Skeletal muscle tissue (tissue), 4 donors: ENCODE measurements around the gene STUM. TPM values are rescaled to one million over a fixed set of nuclear protein-coding genes. Genes with fewer than 3 reads are reported as not detected.
"Not testable (repeated sequence)": the region's sequence is repeated elsewhere in the genome, so short reads cannot be mapped to it uniquely, and the experiment has no call there.

Experiments used
- H3K27ac ChIP-seq: one replicate; pipeline ENCODE4 v1.7.0; 2013; ENCODE audit warnings: mild to moderate bottlenecking, low read depth, low read length, inconsistent platforms
- H3K27me3 ChIP-seq, 3 donors: one replicate each; pipeline ENCODE4 v1.7.0; 2013; ENCODE audit warnings: low read length in 3 of 3; ENCODE audit not compliant: control insufficient read depth in 3 of 3, insufficient read depth in 3 of 3
- H3K36me3 ChIP-seq, 3 donors: one replicate each; pipeline ENCODE4 v1.7.0; 2013; ENCODE audit warnings: low read length in 3 of 3; ENCODE audit not compliant: control insufficient read depth in 3 of 3, insufficient read depth in 3 of 3
- H3K4me1 ChIP-seq, 3 donors: one replicate each; pipeline ENCODE4 v1.7.0; 2013; ENCODE audit warnings: low read length in 3 of 3, mild to moderate bottlenecking in 3 of 3; ENCODE audit not compliant: control insufficient read depth in 3 of 3, insufficient read depth in 3 of 3
- H3K4me3 ChIP-seq, 3 donors: one replicate each; pipeline ENCODE4 v1.7.0; 2013; ENCODE audit warnings: low read length in 3 of 3
- H3K9ac ChIP-seq, 3 donors: one replicate each; pipeline ENCODE4 v1.7.0; 2013; ENCODE audit warnings: low read length in 3 of 3, mild to moderate bottlenecking in 3 of 3, moderate library complexity in 2 of 3, low read depth in 1 of 3
- H3K9me3 ChIP-seq, 3 donors: one replicate each; pipeline ENCODE4 v1.7.0; 2013; ENCODE audit warnings: low read length in 3 of 3; ENCODE audit not compliant: control insufficient read depth in 3 of 3
- total RNA-seq: library from RNA; depleted of rRNA; stranded (reverse); fragments of >200 nt; gene quantifications from one replicate; pipeline ENCODE4 v1.2.3, GENCODE V29; 2014
- donor health status: Osteomylitis.

Gene STUM
- total RNA-seq, 1 donor from 2014 or later = 2.6 TPM

GRCh38 chr1:226639206-226639605, 90.6 kb downstream of the STUM start:
- Histone ChIP-seq H3K36me3 (peaks cover 15 to 47% (median 19%) of the 10 kb centered on the region in 3 donors), H3K4me1 (peaks cover 24 to 34% (median 32%) of the 10 kb centered on the region in 3 donors)
- not testable (repeated sequence) for H3K27ac ChIP-seq, H3K9ac ChIP-seq, H3K4me3 ChIP-seq, H3K9me3 ChIP-seq, H3K27me3 ChIP-seq

- H3K9me3 ChIP-seq = no peaks in the 10 kb centered on the region
- peaks cover 12 to 49% (median 19%) of the 10 kb centered on the region in 3 donors for H3K36me3 ChIP-seq
- H3K27ac ChIP-seq = no peak overlapping the region
- H3K4me3 ChIP-seq = no peak overlapping the region
- no peak overlapping the region for H3K9ac ChIP-seq
- H3K27me3 ChIP-seq = no peaks in the 10 kb centered on the region
- peaks cover 23 to 36% (median 31%) of the 10 kb centered on the region in 3 donors for H3K4me1 ChIP-seq
Observed at GRCh38 chr1:226639631-226640061, 91.1 kb downstream of the STUM start.

- no peak overlapping the region for H3K9ac ChIP-seq
Observed at GRCh38 chr1:226640321-226641136, 92.0 kb downstream of the STUM start.

GRCh38 chr1:226641671-226642231, 93.2 kb downstream of the STUM start:
- Histone ChIP-seq H3K27ac (no peak overlapping the region), H3K9ac (no peak overlapping the region), H3K27me3 (no peaks in the 10 kb centered on the region), H3K36me3 (peaks cover 12 to 49% (median 19%) of the 10 kb centered on the region in 3 donors), H3K4me3 (no peak overlapping the region), H3K9me3 (no peaks in the 10 kb centered on the region), H3K4me1 (peaks cover 42 to 55% (median 43%) of the 10 kb centered on the region in 3 donors)

More at GRCh38 chr1:226640321-226641136, 92.0 kb downstream of the STUM start:
- Histone ChIP-seq H3K9me3 (no peaks in the 10 kb centered on the region), H3K4me1 (peaks cover 32 to 44% (median 34%) of the 10 kb centered on the region in 3 donors), H3K36me3 (peaks cover 10 to 50% (median 22%) of the 10 kb centered on the region in 3 donors), H3K27ac (no peak overlapping the region), H3K4me3 (no peak overlapping the region), H3K27me3 (no peaks in the 10 kb centered on the region)

GRCh38 chr1:226642421-226642820, 93.9 kb downstream of the STUM start:
- Histone ChIP-seq H3K9me3 (no peaks in the 10 kb centered on the region), H3K4me3 (no peak overlapping the region), H3K27ac (no peak overlapping the region), H3K27me3 (no peaks in the 10 kb centered on the region), H3K9ac (no peak overlapping the region), H3K4me1 (peaks cover 41 to 53% (median 43%) of the 10 kb centered on the region in 3 donors), H3K36me3 (peaks cover 17 to 50% (median 18%) of the 10 kb centered on the region in 3 donors)

- Histone ChIP-seq H3K27me3 (no peaks in the 10 kb centered on the region), H3K9me3 (no peaks in the 10 kb centered on the region), H3K36me3 (peaks cover 23 to 58% (median 24%) of the 10 kb centered on the region in 3 donors), H3K4me3 (no peak overlapping the region), H3K27ac (no peak overlapping the region), H3K4me1 (peaks cover 35 to 45% (median 35%) of the 10 kb centered on the region in 3 donors), H3K9ac (no peak overlapping the region)
Observed at GRCh38 chr1:226643177-226643576, 94.6 kb downstream of the STUM start.

GRCh38 chr1:226643611-226644540, 95.3 kb downstream of the STUM start:
- no peak overlapping the region for H3K27ac ChIP-seq
- no peak overlapping the region for H3K4me3 ChIP-seq
- no peak overlapping the region for H3K9ac ChIP-seq
- peaks cover 23 to 59% (median 28%) of the 10 kb centered on the region in 3 donors for H3K36me3 ChIP-seq
- H3K9me3 ChIP-seq = no peaks in the 10 kb centered on the region
- H3K27me3 ChIP-seq = no peaks in the 10 kb centered on the region
- H3K4me1 ChIP-seq = peaks cover 29 to 39% (median 30%) of the 10 kb centered on the region in 3 donors

GRCh38 chr1:226644541-226645176, 96.1 kb downstream of the STUM start:
- H3K4me3 ChIP-seq = no peak overlapping the region
- no peak overlapping the region for H3K27ac ChIP-seq
- peaks cover 30 to 44% (median 33%) of the 10 kb centered on the region in 3 donors for H3K4me1 ChIP-seq
- no peak overlapping the region for H3K9ac ChIP-seq
- H3K9me3 ChIP-seq = no peaks in the 10 kb centered on the region
- H3K36me3 ChIP-seq = peaks cover 25 to 56% (median 30%) of the 10 kb centered on the region in 3 donors
- no peaks in the 10 kb centered on the region for H3K27me3 ChIP-seq

- Histone ChIP-seq H3K9ac (peak overlapping the region in 2 of 3 donors; percentile 33 to 50), H3K4me1 (peaks cover 30 to 47% (median 37%) of the 10 kb centered on the region in 3 donors), H3K9me3 (no peaks in the 10 kb centered on the region), H3K27ac (no peak overlapping the region), H3K36me3 (peaks cover 24 to 50% (median 29%) of the 10 kb centered on the region in 3 donors), H3K27me3 (no peaks in the 10 kb centered on the region), H3K4me3 (no peak overlapping the region)
Observed at GRCh38 chr1:226645279-226645976, 96.9 kb downstream of the STUM start.
